Breast epithelium (tissue), 4 donors: ENCODE results near the gene NSD2. TPM values are rescaled to one million over a fixed set of nuclear protein-coding genes. Genes with fewer than 3 reads are reported as not detected.

ENCODE experiments used
- DNase-seq, 2 donors: peaks; one replicate each; pipeline ENCODE4 v3.0.0-alpha.2; 2019; ENCODE audit warnings: low spot score in 2 of 2
- H3K27ac ChIP-seq, 2 donors: fragments of 200-600 bp; sonication (generic) in 1 of 2; one replicate each; pipeline ENCODE4 v1.5.1; 2016 to 2019; ENCODE audit warnings: mild to moderate bottlenecking in 1 of 2
- H3K27me3 ChIP-seq, 2 donors: fragments of 200-600 bp; sonication (generic) in 1 of 2; one replicate each; pipeline versions ENCODE4 v1.5.1 to v1.6.0; 2017 to 2019; ENCODE audit warnings: control low read depth in 1 of 2, mild to moderate bottlenecking in 1 of 2
- H3K36me3 ChIP-seq: fragments of 200-600 bp; one replicate; pipeline ENCODE4 v1.5.1; 2019
- H3K4me1 ChIP-seq, 2 donors: fragments of 200-600 bp; sonication (generic); one replicate each; pipeline ENCODE4 v1.5.1; 2016 to 2019; ENCODE audit warnings: control low read depth in 1 of 2
- H3K4me3 ChIP-seq, 3 donors: fragments of 200-600 bp; sonication (generic); 1 replicate in 2 of 3; 2 replicates in 1 of 3; pipeline ENCODE4 v1.5.1; 2016 to 2019; ENCODE audit warnings: mild to moderate bottlenecking in 3 of 3, moderate library complexity in 2 of 3
- H3K9me3 ChIP-seq, 2 donors: fragments of 200-600 bp; sonication (generic) in 1 of 2; one replicate each; pipeline ENCODE4 v1.5.1; 2016 to 2019; ENCODE audit warnings: control low read depth in 1 of 2
- POLR2A ChIP-seq: fragments of 450-650 bp; IDR thresholded peaks from one replicate; pipeline ENCODE4 v1.6.1; 2016; ENCODE audit warnings: antibody characterized with exemption, mild to moderate bottlenecking, moderate library complexity
- POLR2AphosphoS5 ChIP-seq, 3 donors: sonication (generic); formaldehyde crosslinking; IDR thresholded peaks; one replicate each; pipeline ENCODE4 v1.6.1; 2017; ENCODE audit warnings: antibody characterized with exemption in 3 of 3
- intact Hi-C: fragments of 100-400 bp; cut with DNase I; formaldehyde crosslinking; loops from one replicate; pipeline ENCODE4 v1.15.1; 2023; ENCODE audit warnings: low total_unique reads
- total RNA-seq, 3 donors: library from RNA; depleted of rRNA; stranded (reverse); fragments of >200 nt; gene quantifications; one replicate each; pipeline ENCODE4 v1.1.0, GENCODE V29; 2016
- TF ChIP-seq, protein P1 (sequence below), 3 donors: fragments of 450-650 bp; IDR thresholded peaks; one replicate each; pipeline ENCODE4 v1.5.1; 2016 to 2017; ENCODE audit warnings: antibody characterized with exemption in 3 of 3, mild to moderate bottlenecking in 3 of 3, moderate library complexity in 3 of 3

Gene NSD2
- total RNA-seq, 3 donors from 2014 or later: 24.6 to 36.7 (median 30.8) TPM

DNA sequence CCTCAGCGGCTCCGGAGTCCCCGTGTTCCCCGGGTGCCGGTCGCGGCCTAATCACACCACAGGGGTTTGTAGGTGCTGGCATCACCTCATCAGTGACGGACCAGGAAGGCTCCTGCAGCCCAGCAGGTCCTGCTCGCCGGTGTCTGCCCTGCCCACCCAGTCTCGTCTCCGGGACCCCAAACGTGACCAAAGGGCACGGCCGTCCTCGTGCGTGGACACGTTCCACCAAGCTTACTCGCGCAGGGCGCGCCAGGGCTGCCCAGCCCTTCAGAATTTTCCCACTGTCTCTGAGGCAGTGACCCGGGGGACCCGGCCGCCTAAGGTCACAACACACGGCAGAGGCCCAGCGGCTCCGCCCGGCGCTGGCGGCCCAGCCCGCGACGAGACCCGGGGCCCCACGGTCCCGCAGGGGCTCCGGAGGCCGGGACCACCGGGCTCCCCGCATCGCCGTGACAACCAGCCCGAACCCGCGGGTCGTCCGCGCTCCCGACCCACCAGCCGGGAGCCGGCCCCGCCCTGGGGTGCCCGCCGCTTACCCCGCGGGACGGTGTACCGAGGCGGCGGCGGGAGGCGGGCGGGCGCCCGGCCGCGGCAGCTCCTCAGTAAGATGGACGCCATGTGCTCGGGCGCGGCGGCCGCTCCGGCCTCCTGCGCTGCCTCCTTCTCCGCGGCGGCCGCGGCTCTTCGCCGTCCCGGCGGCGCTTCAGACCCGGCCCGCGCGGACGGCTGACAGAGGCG, 15.7 kb upstream of the NSD2 start:
- H3K4me1 ChIP-seq: no peaks in the 10 kb centered on the region

GRCh38 chr4:1856071-1856942, 14.9 kb upstream of the NSD2 start, which contains the start of gene LETM1:
Gene LETM1 (minus strand): TSS chr4:1856156. CDS start chr4:1855950, 206 bp downstream.
- intact Hi-C loops: no loop called here
- no peaks in the 10 kb centered on the region for H3K9me3 ChIP-seq
- H3K4me3 ChIP-seq: peak within 1 kb of the TSS; percentile 87 to 98 (median 91)
- DNase-seq: peak; percentile 95 to 96
- H3K36me3 ChIP-seq: no peaks in the 10 kb centered on the region
- H3K4me1 ChIP-seq: no peaks in the 10 kb centered on the region
- H3K27ac ChIP-seq: peak within 1 kb of the TSS; percentile 77 to 82
- TF ChIP-seq, protein P1, sequence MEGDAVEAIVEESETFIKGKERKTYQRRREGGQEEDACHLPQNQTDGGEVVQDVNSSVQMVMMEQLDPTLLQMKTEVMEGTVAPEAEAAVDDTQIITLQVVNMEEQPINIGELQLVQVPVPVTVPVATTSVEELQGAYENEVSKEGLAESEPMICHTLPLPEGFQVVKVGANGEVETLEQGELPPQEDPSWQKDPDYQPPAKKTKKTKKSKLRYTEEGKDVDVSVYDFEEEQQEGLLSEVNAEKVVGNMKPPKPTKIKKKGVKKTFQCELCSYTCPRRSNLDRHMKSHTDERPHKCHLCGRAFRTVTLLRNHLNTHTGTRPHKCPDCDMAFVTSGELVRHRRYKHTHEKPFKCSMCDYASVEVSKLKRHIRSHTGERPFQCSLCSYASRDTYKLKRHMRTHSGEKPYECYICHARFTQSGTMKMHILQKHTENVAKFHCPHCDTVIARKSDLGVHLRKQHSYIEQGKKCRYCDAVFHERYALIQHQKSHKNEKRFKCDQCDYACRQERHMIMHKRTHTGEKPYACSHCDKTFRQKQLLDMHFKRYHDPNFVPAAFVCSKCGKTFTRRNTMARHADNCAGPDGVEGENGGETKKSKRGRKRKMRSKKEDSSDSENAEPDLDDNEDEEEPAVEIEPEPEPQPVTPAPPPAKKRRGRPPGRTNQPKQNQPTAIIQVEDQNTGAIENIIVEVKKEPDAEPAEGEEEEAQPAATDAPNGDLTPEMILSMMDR (IDR thresholded peaks at IDR 0.05): no peak
- TF ChIP-seq POLR2A (peak; percentile 34), POLR2AphosphoS5 (IDR thresholded peaks at IDR 0.05) (peak; percentile 53 to 66 (median 54))
- H3K27me3 ChIP-seq: no peaks in the 10 kb centered on the region

More for the DNA sequence above, 15.7 kb upstream of the NSD2 start:
- Histone ChIP-seq H3K36me3 (no peaks in the 10 kb centered on the region), H3K4me3 (peak overlapping the region; percentile 87 to 98 (median 91)), H3K27me3 (no peaks in the 10 kb centered on the region), H3K9me3 (no peaks in the 10 kb centered on the region), H3K27ac (peak overlapping the region; percentile 77 to 82)
- DNase-seq: no peak
- intact Hi-C loops: no loop called here
- TF ChIP-seq POLR2A (no peak), POLR2AphosphoS5 (IDR thresholded peaks at IDR 0.05) (no peak)
- TF ChIP-seq, protein P1 (IDR thresholded peaks at IDR 0.05): no peak

- no peak for DNase-seq
- intact Hi-C loops: no loop called here
- H3K36me3 ChIP-seq: no peaks in the 10 kb centered on the region
- H3K27me3 ChIP-seq: no peaks in the 10 kb centered on the region
- H3K9me3 ChIP-seq: no peaks in the 10 kb centered on the region
- H3K27ac ChIP-seq: peak overlapping the region; percentile 77 to 82
- peaks cover 0 to under 1% of the 10 kb centered on the region in 2 donors for H3K4me1 ChIP-seq
- peak overlapping the region; percentile 87 to 98 (median 91) for H3K4me3 ChIP-seq
- TF ChIP-seq POLR2AphosphoS5 (IDR thresholded peaks at IDR 0.05) (no peak), POLR2A (no peak)
- TF ChIP-seq, protein P1 (IDR thresholded peaks at IDR 0.05): no peak
Measured at GRCh38 chr4:1856943-1857699, 14.1 kb upstream of the NSD2 start.

DNA sequence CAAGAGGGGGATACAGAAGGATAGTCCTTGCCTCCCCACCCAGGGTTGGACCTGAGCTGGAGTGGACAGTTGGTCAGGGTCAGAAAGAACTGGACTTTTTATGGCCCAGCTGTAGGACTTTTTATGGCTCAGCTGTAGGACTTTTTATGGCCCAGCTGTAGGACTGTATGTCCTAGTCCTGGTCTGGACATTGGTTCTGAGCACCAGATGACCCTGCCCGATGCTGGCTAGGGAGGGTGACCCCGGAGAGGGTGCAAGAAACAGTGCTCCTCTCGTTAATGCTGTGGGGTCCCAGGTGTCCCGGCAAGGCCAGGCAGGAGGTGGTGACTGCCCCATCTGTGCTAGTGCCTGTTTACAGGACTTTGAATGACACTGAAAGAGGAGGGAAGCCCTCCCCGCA, 13.3 kb upstream of the NSD2 start:
- Histone ChIP-seq H3K9me3 (no peaks in the 10 kb centered on the region), H3K36me3 (no peaks in the 10 kb centered on the region), H3K27me3 (no peaks in the 10 kb centered on the region), H3K4me3 (no peak overlapping the region), H3K27ac (no peak overlapping the region), H3K4me1 (peaks cover 0 to 8% of the 10 kb centered on the region in 2 donors)
- intact Hi-C loops: no loop called here
- DNase-seq: no peak
- no peak for TF ChIP-seq POLR2A
- TF ChIP-seq, protein P1 (IDR thresholded peaks at IDR 0.05): no peak
- no peak for TF ChIP-seq POLR2AphosphoS5 (IDR thresholded peaks at IDR 0.05)
